WI38 (cell line): ENCODE results near the gene MGMT.

ENCODE experiments used
- H3K4me3 ChIP-seq: 2 replicates; pipeline ENCODE4 v1.5.1; 2011; ENCODE audit warnings: low read depth, mild to moderate bottlenecking, control low read depth, low read length
- TF ChIP-seq, protein P1 (sequence below): IDR thresholded peaks from 2 replicates; pipeline ENCODE4 v1.5.1; 2012; ENCODE audit warnings: low read depth, mild to moderate bottlenecking, control low read depth, low read length

Gene MGMT

GRCh38 chr10:129772468-129773358 is 305.7 kb downstream of the MGMT start:
- TF ChIP-seq, protein P1, sequence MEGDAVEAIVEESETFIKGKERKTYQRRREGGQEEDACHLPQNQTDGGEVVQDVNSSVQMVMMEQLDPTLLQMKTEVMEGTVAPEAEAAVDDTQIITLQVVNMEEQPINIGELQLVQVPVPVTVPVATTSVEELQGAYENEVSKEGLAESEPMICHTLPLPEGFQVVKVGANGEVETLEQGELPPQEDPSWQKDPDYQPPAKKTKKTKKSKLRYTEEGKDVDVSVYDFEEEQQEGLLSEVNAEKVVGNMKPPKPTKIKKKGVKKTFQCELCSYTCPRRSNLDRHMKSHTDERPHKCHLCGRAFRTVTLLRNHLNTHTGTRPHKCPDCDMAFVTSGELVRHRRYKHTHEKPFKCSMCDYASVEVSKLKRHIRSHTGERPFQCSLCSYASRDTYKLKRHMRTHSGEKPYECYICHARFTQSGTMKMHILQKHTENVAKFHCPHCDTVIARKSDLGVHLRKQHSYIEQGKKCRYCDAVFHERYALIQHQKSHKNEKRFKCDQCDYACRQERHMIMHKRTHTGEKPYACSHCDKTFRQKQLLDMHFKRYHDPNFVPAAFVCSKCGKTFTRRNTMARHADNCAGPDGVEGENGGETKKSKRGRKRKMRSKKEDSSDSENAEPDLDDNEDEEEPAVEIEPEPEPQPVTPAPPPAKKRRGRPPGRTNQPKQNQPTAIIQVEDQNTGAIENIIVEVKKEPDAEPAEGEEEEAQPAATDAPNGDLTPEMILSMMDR, result no peak
- no peak overlapping the region for H3K4me3 ChIP-seq

DNA sequence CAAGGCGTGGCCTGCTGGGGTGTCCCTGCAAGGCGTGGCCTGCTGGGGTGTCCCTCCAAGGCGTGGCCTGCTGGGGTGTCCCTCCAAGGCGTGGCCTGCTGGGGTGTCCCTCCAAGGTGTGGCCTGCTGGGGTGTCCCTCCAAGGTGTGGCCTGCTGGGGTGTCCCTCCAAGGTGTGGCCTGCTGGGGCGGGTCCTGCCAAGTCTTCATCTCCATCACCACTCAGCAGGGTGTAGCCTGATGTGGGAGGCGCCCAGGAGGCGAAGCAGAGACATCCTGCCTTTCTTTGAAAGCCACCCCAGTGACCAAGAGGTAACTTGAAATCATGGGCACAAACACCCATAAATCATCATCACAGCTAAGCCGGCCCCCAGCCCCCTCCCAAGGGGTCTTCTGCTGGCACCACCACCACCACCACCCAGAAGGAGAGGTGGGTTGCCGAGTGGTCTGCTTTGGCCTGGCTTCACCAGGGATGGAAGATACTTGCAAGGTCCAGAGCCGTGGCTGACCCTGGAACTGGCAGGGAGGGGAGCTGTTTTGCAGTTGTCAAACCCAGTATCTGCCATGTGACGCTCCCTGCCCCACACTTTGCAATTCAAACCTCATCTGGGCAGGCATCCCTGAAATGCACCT is 306.4 kb downstream of the MGMT start:
- H3K4me3 ChIP-seq, result no peak overlapping the region
- TF ChIP-seq, protein P1, result no peak

GRCh38 chr10:129774082-129774735 is 307.2 kb downstream of the MGMT start:
- TF ChIP-seq, protein P1, result no peak
- H3K4me3 ChIP-seq, result no peak overlapping the region

- H3K4me3 ChIP-seq, result no peak overlapping the region
- TF ChIP-seq, protein P1, result no peak
These were observed 307.8 kb downstream of the MGMT start for GRCh38 chr10:129774736-129775401.

GRCh38 chr10:129775681-129776080 is 308.6 kb downstream of the MGMT start:
- no peak overlapping the region for H3K4me3 ChIP-seq
- TF ChIP-seq, protein P1, result no peak

GRCh38 chr10:129777687-129778086 is 310.6 kb downstream of the MGMT start:
- no peak overlapping the region for H3K4me3 ChIP-seq
- TF ChIP-seq, protein P1, result no peak
